ENCODE data around the gene LRRC27. TPM values are rescaled to one million over a fixed set of nuclear protein-coding genes. Genes with fewer than 3 reads are reported as not detected.
"Not testable (repeated sequence)": the region's sequence is repeated elsewhere in the genome, so short reads cannot be mapped to it uniquely, and the experiment has no call there.

The LRRC27 gene
- total and polyA plus RNA-seq, 9 donors: 6.3 to 10.3 (median 7.5) TPM

DNA sequence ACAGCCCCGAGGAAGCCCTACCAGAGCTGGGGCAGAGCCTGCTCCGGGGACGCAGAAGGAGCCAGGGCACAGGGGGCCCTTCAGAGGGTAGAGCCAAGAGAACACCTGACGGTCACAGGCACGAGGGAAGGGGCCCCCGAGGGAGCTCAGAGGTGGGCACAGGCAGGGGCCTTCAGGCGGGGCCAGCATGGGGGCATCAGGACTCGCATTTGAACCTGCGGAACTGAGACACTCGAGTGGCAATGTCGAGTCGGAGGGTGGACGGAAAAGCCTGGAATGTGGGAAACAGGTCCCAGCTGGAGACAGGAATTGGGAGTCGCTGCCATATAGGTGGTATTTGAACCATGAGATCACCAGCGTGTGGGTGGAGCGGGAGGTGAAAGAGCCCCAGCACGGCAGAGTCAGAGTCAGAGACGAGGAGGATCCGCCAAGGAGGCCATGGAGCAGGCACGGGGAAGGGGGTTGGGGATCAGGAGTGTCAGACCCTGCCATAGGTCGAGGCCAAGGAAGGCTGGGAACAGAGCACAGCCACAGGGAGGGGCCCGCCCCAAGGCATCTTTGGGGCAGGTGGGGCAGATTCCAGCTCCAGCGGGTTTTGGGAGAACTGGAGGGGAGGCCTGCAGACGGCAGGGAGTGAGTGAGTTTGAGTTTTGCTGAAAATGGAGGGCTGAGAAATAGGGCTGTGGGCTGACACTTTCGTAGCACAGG, 38.0 kb upstream of the LRRC27 start:
- H3K27me3 ChIP-seq (ENCODE audit: control insufficient read depth, insufficient read depth, low read length): no peaks in the 10 kb centered on the region
- H3K4me1 ChIP-seq (ENCODE audit: control insufficient read depth, insufficient read depth, low read length): peaks cover 30% of the 10 kb centered on the region
- 58% methylated on average over 24 of the region's 25 CpGs for whole genome bisulfite sequencing (ENCODE audit: insufficient coverage)
- H3K27ac ChIP-seq (ENCODE audit: low read length): no peak overlapping the region
- peaks cover 7% of the 10 kb centered on the region for H3K9me3 ChIP-seq (replicated peaks; ENCODE audit: control insufficient read depth, low read depth, low read length)
- no peak overlapping the region for H3K4me3 ChIP-seq (ENCODE audit: low read length)
- DNase-seq: no peak
- no peaks in the 10 kb centered on the region for H3K36me3 ChIP-seq (ENCODE audit: control insufficient read depth, insufficient read depth, low read length)

DNA sequence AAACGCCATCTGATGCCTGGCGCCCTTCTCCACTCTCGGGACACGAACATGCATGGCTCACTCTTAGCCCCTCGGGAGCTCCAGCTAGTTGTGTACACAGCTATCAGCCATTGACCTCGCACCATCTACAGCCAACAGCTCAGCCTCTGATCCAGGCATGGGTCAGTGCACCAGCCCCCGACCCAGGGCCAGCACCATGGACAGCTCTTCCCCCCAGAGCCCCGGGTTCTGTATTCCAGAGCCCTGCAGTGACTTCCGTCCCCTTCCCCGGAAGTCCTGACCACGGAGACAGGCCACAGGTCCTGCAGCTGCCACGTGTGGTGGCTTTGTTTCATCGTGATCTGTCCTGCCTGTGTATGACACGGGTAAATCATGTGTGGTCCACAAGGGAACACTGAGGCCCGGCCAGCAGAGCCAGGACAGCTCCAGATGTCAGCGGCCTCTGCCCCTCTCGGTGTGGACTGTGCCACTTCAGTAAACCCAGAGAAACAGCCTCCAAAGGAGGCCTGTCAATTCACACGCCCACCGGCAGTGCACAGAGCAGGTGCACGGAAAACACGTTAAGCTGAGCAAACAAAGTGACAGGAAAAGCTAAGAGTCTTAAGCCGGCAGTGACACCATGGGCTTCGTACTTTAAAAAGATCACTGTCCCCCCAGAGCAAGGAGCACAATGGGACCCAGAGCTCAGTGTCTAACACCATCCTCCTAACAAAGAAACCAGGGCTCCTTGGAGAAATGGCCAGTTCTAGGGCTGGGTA, 37.3 kb upstream of the LRRC27 start:
- no peak overlapping the region for H3K27ac ChIP-seq (ENCODE audit: low read length)
- 60% methylated on average over 23 of the region's 23 CpGs for WGBS (ENCODE audit: insufficient coverage)
- no peaks in the 10 kb centered on the region for H3K9me3 ChIP-seq (replicated peaks; ENCODE audit: control insufficient read depth, low read depth, low read length)
- no peaks in the 10 kb centered on the region for H3K27me3 ChIP-seq (ENCODE audit: control insufficient read depth, insufficient read depth, low read length)
- no peaks in the 10 kb centered on the region for H3K36me3 ChIP-seq (ENCODE audit: control insufficient read depth, insufficient read depth, low read length)
- peaks cover 30% of the 10 kb centered on the region for H3K4me1 ChIP-seq (ENCODE audit: control insufficient read depth, insufficient read depth, low read length)
- no peak overlapping the region for H3K4me3 ChIP-seq (ENCODE audit: low read length)
- no peak for DNase-seq

DNA sequence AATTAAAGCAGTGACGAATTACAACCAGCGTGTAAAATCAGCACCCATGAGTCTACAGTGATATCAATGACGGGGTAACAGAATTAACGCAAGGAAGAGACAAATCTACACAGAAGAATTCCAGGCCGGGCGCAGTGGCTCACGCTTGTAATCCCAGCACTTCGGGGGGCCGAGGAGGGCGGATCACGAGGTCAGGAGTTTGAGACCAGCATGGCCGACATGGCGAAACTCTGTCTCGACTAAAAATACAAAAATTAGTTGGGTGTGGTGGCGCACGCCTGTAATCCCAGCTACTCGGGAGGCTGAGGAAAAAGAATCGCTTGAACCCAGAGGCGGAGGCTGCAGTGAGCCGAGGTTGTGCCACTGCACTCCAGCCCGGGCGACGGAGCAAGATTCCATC, 36.5 kb upstream of the LRRC27 start:
- DNase-seq; H3K27me3 ChIP-seq (ENCODE audit: control insufficient read depth, insufficient read depth, low read length); H3K27ac ChIP-seq (ENCODE audit: low read length); H3K4me3 ChIP-seq (ENCODE audit: low read length); H3K36me3 ChIP-seq (ENCODE audit: control insufficient read depth, insufficient read depth, low read length); H3K9me3 ChIP-seq (replicated peaks; ENCODE audit: control insufficient read depth, low read depth, low read length): not testable (repeated sequence)
- 87% methylated on average over 20 of the region's 23 CpGs for WGBS (ENCODE audit: insufficient coverage)
- peaks cover 30% of the 10 kb centered on the region for H3K4me1 ChIP-seq (ENCODE audit: control insufficient read depth, insufficient read depth, low read length)

DNA sequence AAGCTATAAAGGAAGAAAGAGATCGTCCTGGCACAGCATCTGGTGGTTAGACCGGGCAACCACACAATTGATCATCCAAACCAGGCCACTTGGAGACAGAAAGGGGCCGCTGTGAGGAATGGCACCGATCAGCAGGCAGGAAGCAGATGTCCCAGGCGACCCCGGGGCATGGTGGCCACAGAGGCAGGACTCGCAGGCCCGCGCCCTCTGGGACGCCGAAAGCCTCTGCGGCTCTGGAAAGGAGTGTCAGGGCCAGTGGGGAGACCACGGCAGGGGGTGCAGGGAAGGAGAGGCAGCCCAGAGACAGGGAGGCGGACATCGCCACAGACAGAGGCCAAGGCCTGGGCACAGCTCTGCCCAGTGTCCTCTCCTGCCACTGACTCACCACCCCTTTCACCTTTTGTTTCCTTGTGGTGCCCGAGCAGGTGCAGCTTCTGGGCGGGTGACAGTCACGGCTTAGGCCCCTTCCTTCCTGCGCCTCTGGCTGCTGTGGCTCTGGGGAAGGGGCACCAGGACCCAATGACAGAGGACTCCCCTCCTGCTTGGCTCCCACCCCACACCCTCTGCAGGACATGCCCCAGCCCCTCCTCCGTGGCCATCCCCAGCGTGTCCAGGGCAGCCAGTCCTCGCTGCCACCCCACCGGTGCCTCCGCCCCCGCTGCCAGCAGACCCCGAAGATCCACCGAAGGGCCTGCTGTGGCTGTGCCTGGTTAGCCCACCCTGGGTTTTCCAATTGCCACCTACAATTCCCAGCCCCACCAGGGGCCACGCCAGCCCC, 35.1 kb upstream of the LRRC27 start:
- Histone ChIP-seq H3K4me1 (ENCODE audit: control insufficient read depth, insufficient read depth, low read length) (peaks cover 30% of the 10 kb centered on the region), H3K27me3 (ENCODE audit: control insufficient read depth, insufficient read depth, low read length) (peaks cover 2% of the 10 kb centered on the region), H3K9me3 (replicated peaks; ENCODE audit: control insufficient read depth, low read depth, low read length) (no peaks in the 10 kb centered on the region), H3K27ac (ENCODE audit: low read length) (no peak overlapping the region), H3K36me3 (ENCODE audit: control insufficient read depth, insufficient read depth, low read length) (no peaks in the 10 kb centered on the region), H3K4me3 (ENCODE audit: low read length) (no peak overlapping the region)
- 82% methylated on average over 23 of the region's 28 CpGs for WGBS (ENCODE audit: insufficient coverage)
- DNase-seq: no peak

DNA sequence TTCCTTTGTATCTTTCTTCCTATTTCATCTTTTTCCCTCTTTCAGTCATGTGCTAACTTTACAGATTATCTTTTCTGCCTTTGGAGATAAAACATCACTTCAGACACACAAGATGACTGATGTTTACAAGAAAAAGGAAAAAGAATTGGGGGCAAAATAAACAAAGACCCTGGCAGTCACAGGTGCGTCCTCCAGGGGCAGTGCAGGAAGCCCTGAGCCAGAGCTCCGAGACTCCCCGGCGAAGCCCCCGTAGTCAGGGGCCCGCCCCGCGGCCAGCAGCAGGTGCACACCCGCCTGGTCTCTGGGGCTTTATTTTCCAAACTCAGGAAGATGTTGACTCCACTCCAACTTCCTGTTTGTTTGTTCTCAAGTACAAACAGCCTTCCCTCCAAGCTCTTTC, 34.5 kb upstream of the LRRC27 start:
- Histone ChIP-seq H3K36me3 (ENCODE audit: control insufficient read depth, insufficient read depth, low read length) (no peaks in the 10 kb centered on the region), H3K27ac (ENCODE audit: low read length) (no peak overlapping the region), H3K9me3 (replicated peaks; ENCODE audit: control insufficient read depth, low read depth, low read length) (no peaks in the 10 kb centered on the region), H3K4me1 (ENCODE audit: control insufficient read depth, insufficient read depth, low read length) (peaks cover 30% of the 10 kb centered on the region), H3K27me3 (ENCODE audit: control insufficient read depth, insufficient read depth, low read length) (peaks cover 4% of the 10 kb centered on the region), H3K4me3 (ENCODE audit: low read length) (no peak overlapping the region)
- WGBS (ENCODE audit: insufficient coverage): 19% methylated on average over 9 of the region's 9 CpGs
- peak; percentile 39 for DNase-seq

DNA sequence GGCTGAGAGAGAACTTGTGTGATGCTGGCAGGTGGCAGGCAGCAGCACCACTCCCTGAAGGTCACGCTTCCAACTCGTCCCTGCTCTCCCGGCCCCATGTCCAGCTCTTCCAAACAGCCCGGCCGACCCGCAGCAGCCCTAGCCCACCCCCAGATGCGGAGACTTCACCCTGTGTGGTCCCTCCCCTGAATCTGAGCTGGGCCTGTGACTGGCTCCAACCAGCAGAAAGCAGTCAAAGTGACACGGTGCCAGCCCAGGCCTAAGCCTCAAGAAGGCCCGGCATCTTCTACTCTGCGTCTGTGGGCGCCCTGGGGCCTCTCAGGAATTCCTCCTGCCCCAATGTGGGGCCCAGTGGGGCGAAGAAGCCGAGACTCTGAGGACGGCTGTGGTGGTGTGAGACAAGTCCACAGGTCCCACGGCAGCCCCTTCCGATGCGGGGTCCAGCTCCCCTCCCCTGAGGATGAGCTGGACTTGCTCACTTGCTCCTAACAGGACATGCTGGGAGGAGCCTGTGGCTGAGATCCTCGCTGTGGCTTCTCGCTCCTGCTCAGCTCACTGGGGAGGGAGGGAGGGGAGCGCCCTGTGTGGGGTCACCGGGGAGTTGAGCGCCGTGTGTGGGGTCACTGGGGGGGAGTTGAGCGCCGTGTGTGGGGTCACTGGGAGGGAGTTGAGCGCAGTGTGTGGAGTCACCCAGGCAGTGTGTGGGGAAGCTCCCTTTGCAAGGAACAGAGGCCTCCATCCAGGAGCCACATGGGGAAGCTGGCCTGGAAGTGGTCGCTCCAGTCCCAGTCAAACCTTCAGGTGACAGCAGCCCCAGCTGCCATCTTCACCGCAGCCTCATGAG, 33.7 kb upstream of the LRRC27 start:
- Histone ChIP-seq H3K27me3 (ENCODE audit: control insufficient read depth, insufficient read depth, low read length) (peaks cover 6% of the 10 kb centered on the region), H3K36me3 (ENCODE audit: control insufficient read depth, insufficient read depth, low read length) (no peaks in the 10 kb centered on the region), H3K4me3 (ENCODE audit: low read length) (no peak overlapping the region), H3K9me3 (replicated peaks; ENCODE audit: control insufficient read depth, low read depth, low read length) (no peaks in the 10 kb centered on the region), H3K27ac (ENCODE audit: low read length) (no peak overlapping the region), H3K4me1 (ENCODE audit: control insufficient read depth, insufficient read depth, low read length) (peaks cover 24% of the 10 kb centered on the region)
- DNase-seq: no peak
- WGBS (ENCODE audit: insufficient coverage): 35% methylated on average over 23 of the region's 28 CpGs

DNA sequence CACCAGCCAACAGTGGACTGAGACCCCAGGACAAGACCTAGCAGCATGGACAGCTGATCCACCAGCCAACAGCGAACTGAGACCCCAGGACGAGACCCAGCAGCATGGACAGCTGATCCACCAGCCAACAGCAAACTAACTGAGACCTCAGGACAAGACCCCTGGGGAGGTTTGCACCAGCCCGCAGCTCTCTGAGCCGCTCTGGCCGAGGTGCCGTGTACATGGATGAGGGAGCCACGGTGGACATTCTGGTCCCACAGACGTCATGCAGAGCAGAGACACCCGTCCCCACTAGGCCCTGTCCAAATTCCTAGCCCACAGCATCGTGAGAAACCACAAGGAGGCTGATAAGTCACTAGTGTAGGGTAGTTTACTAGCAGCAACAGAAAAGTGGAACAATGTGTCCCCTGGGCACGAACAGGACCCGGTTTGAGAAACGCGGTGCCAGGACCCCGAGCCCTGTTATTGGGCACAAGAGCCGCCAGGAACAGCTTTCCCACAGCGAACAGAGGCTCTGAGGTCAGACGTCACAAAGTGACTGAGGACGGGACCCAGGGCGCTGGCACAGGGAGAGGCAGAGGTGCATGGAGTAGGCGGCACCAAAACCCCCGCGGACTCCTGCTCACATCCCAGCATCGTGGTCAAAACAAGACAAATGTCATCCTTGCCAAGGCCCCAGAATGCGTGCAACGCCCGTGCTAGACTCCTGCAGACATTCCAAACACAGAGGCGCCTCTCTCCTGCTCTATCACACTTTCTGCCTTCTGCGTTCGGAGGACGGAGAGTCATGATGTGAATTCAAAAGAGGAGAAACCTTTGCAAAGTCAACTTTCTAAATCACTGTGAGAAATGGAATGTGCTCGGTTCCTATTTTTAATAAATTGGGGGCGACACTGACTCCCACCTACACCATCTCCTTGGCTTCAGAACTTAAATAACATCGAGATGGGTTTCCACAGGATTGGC, 32.3 kb upstream of the LRRC27 start:
- Histone ChIP-seq H3K27me3 (ENCODE audit: control insufficient read depth, insufficient read depth, low read length) (peaks cover 11% of the 10 kb centered on the region), H3K4me1 (ENCODE audit: control insufficient read depth, insufficient read depth, low read length) (peaks cover 15% of the 10 kb centered on the region), H3K36me3 (ENCODE audit: control insufficient read depth, insufficient read depth, low read length) (no peaks in the 10 kb centered on the region), H3K27ac (ENCODE audit: low read length) (no peak overlapping the region), H3K9me3 (replicated peaks; ENCODE audit: control insufficient read depth, low read depth, low read length) (no peaks in the 10 kb centered on the region), H3K4me3 (ENCODE audit: low read length) (no peak overlapping the region)
- 87% methylated on average over 22 of the region's 34 CpGs for WGBS (ENCODE audit: insufficient coverage)
- no peak for DNase-seq

DNA sequence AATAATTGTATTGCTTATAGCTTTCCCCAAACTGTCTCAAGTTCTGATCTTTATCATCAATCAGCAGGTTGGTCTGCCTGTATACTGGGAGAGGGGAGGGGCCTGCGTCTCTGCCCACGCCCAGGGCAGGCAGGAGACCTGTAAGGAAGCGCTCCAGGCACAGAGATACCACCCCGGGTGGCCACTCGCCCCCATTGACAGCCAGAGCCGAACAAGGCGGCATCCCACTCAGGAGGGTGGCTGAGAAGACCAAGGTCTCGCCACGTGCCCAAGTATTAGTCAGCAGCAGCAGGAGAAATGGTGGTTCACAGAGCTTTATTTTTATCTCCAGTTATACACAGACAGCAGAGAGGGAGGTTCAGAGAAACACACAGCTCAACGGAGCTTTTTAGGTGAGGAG, 31.4 kb upstream of the LRRC27 start:
- Histone ChIP-seq H3K27me3 (ENCODE audit: control insufficient read depth, insufficient read depth, low read length) (peaks cover 14% of the 10 kb centered on the region), H3K36me3 (ENCODE audit: control insufficient read depth, insufficient read depth, low read length) (no peaks in the 10 kb centered on the region), H3K4me3 (ENCODE audit: low read length) (no peak overlapping the region), H3K27ac (ENCODE audit: low read length) (no peak overlapping the region), H3K9me3 (replicated peaks; ENCODE audit: control insufficient read depth, low read depth, low read length) (no peaks in the 10 kb centered on the region), H3K4me1 (ENCODE audit: control insufficient read depth, insufficient read depth, low read length) (peaks cover 15% of the 10 kb centered on the region)
- DNase-seq: no peak
- 74% methylated on average over 6 of the region's 10 CpGs for whole genome bisulfite sequencing (ENCODE audit: insufficient coverage)

Measured in muscle of leg (tissue), 11 donors.